HepG2 (cell line): Measurements from ENCODE around the gene MACROD2. TPM values are rescaled to one million over a fixed set of nuclear protein-coding genes. Genes with fewer than 3 reads are reported as not detected.

Experiments used
- FOXA1 ChIP-seq, 2 experiments: fragments of 450-650 bp in 1 of 2; sonication (generic) in 1 of 2; formaldehyde crosslinking in 1 of 2; IDR thresholded peaks; 2 replicates each; pipeline versions ENCODE4 v1.4.0 to v1.6.1; 2016 to 2020; ENCODE audit warnings: missing genetic modification reagents in 1 of 2
- GLI4 ChIP-seq: sonication (generic); formaldehyde crosslinking; IDR thresholded peaks from 2 replicates; pipeline ENCODE4 v1.5.1; 2020; ENCODE audit warnings: missing genetic modification reagents, mild to moderate bottlenecking, moderate library complexity, borderline replicate concordance
- MATR3 ChIP-seq: sonication (generic); formaldehyde crosslinking; IDR thresholded peaks from 2 replicates; pipeline ENCODE4 v1.4.0; 2020; ENCODE audit warnings: missing genetic modification reagents
- MIER3 ChIP-seq: IDR thresholded peaks from 2 replicates; pipeline ENCODE4 v1.6.1; 2016; ENCODE audit warnings: missing compliant biosample characterization, borderline replicate concordance
- POLR2A ChIP-seq, 2 experiments: IDR thresholded peaks; 2 replicates each; pipeline ENCODE4 v1.6.1; 2011; ENCODE audit warnings: low read depth in 2 of 2, low read length in 2 of 2, mild to moderate bottlenecking in 1 of 2, moderate library complexity in 1 of 2; ENCODE audit not compliant: insufficient read depth in 1 of 2
- SNRNP70 ChIP-seq: fragments of 200-400 bp; formaldehyde crosslinking; IDR thresholded peaks from 2 replicates; pipeline ENCODE4 v1.6.1; 2017; ENCODE audit warnings: mild to moderate bottlenecking, low read depth, low read length, moderate library complexity
- STAT5B ChIP-seq: sonication (generic); formaldehyde crosslinking; IDR thresholded peaks from 2 replicates; pipeline ENCODE4 v1.4.0; 2020; ENCODE audit warnings: missing genetic modification reagents
- TOE1 ChIP-seq: sonication (generic); formaldehyde crosslinking; IDR thresholded peaks from 2 replicates; pipeline ENCODE4 v1.4.0; 2020; ENCODE audit warnings: mild to moderate bottlenecking, missing genetic modification reagents
- TRIM24 ChIP-seq: sonication (generic); formaldehyde crosslinking; IDR thresholded peaks from 2 replicates; pipeline ENCODE4 v1.8.0; 2022; ENCODE audit warnings: mild to moderate bottlenecking, missing genetic modification reagents
- XRCC5 ChIP-seq: fragments of 200-400 bp; formaldehyde crosslinking; optimal IDR thresholded peaks from 2 replicates; pipeline ENCODE3; 2017; ENCODE audit warnings: mild to moderate bottlenecking, low read length
- YEATS2 ChIP-seq: sonication (generic); formaldehyde crosslinking; IDR thresholded peaks from 2 replicates; pipeline ENCODE4 v1.4.0; 2020; ENCODE audit warnings: missing genetic modification reagents, borderline replicate concordance
- ZNF652 ChIP-seq: IDR thresholded peaks from 2 replicates; pipeline ENCODE4 v1.6.1; 2016; ENCODE audit warnings: low read depth, borderline replicate concordance
- ZNF75D ChIP-seq: sonication (generic); formaldehyde crosslinking; IDR thresholded peaks from 2 replicates; pipeline ENCODE4 v1.8.1; 2023; ENCODE audit warnings: missing genetic modification reagents, mild to moderate bottlenecking, borderline replicate concordance
- ZNF816 ChIP-seq: sonication (generic); formaldehyde crosslinking; IDR thresholded peaks from 2 replicates; pipeline ENCODE4 v1.8.0; 2022; ENCODE audit warnings: missing genetic modification reagents, mild to moderate bottlenecking, borderline replicate concordance
- ZNF883 ChIP-seq: sonication (generic); formaldehyde crosslinking; IDR thresholded peaks from 2 replicates; pipeline ENCODE4 v1.5.1; 2020; ENCODE audit warnings: mild to moderate bottlenecking, missing genetic modification reagents; ENCODE audit errors: not compliant biosample characterization
- ZSCAN20 ChIP-seq: sonication (generic); formaldehyde crosslinking; IDR thresholded peaks from 2 replicates; pipeline ENCODE4 v1.4.0; 2020; ENCODE audit warnings: missing genetic modification reagents, mild to moderate bottlenecking, borderline replicate concordance
- polyA plus RNA-seq, 8 experiments: library from polyadenylated mRNA; depleted of rRNA in 3 of 8; stranded (reverse) in 7 of 8; unstranded in 1 of 8; fragments of >200 nt; fragmentation: Illumina TruSeq in 4 of 8; extraction: Trizol in 4 of 8; gene quantifications; 2 replicates each; pipeline versions ENCODE4 v1.2.1 to v1.2.3, GENCODE V29; 2011 to 2016; ENCODE audit warnings: low read depth in 4 of 8, missing spikeins in 1 of 8, mixed read lengths in 1 of 8; ENCODE audit not compliant: insufficient read depth in 1 of 8
- total RNA-seq, 5 experiments: library from RNA; depleted of rRNA; stranded (reverse); fragments of >200 nt; fragmentation: Illumina TruSeq; extraction: Trizol; gene quantifications; 2 replicates each; pipeline ENCODE4 v1.2.3, GENCODE V29; 2016; ENCODE audit warnings: low read depth in 1 of 5
- TF ChIP-seq, protein P1 (sequence below): sonication (generic); formaldehyde crosslinking; IDR thresholded peaks from 2 replicates; pipeline ENCODE4 v1.4.0; 2020; ENCODE audit warnings: mild to moderate bottlenecking, missing genetic modification reagents
- TF ChIP-seq, protein P2 (sequence below): sonication (generic); formaldehyde crosslinking; IDR thresholded peaks from 2 replicates; pipeline ENCODE4 v1.8.0; 2022; ENCODE audit warnings: mild to moderate bottlenecking, missing genetic modification reagents; ENCODE audit not compliant: insufficient replicate concordance

Gene MACROD2
- total and polyA plus RNA-seq, 2 of the 13 experiments (the other 11 are each of a cell fraction or from before 2014, with no cell fraction given): 0.13 to 0.51 TPM

DNA sequence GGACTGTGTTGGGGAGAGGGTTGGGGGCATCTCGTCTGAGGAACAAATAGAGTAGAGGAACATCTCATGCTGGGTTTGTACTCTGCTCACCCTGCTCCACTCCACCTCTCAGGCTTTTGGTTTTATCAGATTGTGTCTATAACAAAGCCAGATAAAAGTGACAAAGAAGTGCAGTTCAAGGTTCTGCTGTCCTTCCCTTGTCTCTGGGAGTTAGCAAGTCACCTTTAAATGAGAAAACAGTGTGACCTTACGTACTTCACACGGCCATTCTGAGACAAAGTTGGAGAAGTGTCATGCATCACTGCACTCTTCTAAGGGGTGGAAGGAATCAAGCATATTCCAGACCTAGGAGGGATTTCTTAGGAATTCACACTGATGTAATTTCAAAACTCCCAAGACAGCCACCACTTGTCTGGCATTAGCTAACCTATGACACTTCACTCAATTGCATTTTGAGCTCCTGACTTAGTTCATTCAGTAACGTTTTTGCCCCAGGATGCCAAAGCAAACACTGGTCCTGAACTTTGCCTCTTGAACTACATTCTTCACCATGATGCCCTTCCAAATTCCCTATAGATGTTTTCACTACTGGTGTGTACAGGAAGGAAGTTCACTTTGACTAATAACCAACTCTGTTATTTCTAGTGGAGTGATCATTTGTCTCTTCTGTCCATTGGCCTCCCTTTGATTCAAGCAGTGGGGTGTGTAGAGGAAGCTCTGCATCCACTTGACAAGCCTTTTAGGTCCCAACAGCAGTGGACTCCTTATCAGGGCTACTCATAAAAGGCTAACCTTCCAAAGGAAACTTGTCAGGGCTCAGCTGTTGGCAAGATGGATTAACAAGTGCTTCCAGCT lies 989.7 kb downstream of the MACROD2 start (continued):
- TF ChIP-seq GLI4 (CRISPR knock-in tag) (no peak), STAT5B (CRISPR knock-in tag) (peak; percentile 41; the same call in 1 of the 2 replicates), ZNF75D (CRISPR knock-in tag) (no peak), MIER3 (CRISPR knock-in tag) (peak; percentile 98), SNRNP70 (no peak), TOE1 (peak; percentile 69), MATR3 (CRISPR knock-in tag) (no peak), TRIM24 (CRISPR knock-in tag) (peak; percentile 77), ZNF652 (CRISPR knock-in tag) (peak; percentile 70; the same call in 1 of the 2 replicates), XRCC5 (peak; percentile 67), ZNF883 (no peak), YEATS2 (peak; percentile 83; the same call in 1 of the 2 replicates), ZNF816 (CRISPR knock-in tag) (no peak; the same call in 1 of the 2 replicates), ZSCAN20 (CRISPR knock-in tag) (no peak), POLR2A (IDR thresholded peaks at IDR 0.05; ENCODE audit: insufficient read depth in 1 of 2, low read depth in 2 of 2, low read length in 2 of 2) (peak in 1 of 2 experiments; percentile 64; a peak in 2 of 4 replicates), FOXA1 (IDR thresholded peaks at IDR 0.05) (peak; percentile 72), FOXA1 (CRISPR knock-in tag; IDR thresholded peaks at IDR 0.05) (peak; percentile 98)
- TF ChIP-seq, protein P1, sequence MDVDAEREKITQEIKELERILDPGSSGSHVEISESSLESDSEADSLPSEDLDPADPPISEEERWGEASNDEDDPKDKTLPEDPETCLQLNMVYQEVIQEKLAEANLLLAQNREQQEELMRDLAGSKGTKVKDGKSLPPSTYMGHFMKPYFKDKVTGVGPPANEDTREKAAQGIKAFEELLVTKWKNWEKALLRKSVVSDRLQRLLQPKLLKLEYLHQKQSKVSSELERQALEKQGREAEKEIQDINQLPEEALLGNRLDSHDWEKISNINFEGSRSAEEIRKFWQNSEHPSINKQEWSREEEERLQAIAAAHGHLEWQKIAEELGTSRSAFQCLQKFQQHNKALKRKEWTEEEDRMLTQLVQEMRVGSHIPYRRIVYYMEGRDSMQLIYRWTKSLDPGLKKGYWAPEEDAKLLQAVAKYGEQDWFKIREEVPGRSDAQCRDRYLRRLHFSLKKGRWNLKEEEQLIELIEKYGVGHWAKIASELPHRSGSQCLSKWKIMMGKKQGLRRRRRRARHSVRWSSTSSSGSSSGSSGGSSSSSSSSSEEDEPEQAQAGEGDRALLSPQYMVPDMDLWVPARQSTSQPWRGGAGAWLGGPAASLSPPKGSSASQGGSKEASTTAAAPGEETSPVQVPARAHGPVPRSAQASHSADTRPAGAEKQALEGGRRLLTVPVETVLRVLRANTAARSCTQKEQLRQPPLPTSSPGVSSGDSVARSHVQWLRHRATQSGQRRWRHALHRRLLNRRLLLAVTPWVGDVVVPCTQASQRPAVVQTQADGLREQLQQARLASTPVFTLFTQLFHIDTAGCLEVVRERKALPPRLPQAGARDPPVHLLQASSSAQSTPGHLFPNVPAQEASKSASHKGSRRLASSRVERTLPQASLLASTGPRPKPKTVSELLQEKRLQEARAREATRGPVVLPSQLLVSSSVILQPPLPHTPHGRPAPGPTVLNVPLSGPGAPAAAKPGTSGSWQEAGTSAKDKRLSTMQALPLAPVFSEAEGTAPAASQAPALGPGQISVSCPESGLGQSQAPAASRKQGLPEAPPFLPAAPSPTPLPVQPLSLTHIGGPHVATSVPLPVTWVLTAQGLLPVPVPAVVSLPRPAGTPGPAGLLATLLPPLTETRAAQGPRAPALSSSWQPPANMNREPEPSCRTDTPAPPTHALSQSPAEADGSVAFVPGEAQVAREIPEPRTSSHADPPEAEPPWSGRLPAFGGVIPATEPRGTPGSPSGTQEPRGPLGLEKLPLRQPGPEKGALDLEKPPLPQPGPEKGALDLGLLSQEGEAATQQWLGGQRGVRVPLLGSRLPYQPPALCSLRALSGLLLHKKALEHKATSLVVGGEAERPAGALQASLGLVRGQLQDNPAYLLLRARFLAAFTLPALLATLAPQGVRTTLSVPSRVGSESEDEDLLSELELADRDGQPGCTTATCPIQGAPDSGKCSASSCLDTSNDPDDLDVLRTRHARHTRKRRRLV: 0 out of 2 replicates have a peak, but pooled peaks have one; percentile 53
- TF ChIP-seq, protein P2, sequence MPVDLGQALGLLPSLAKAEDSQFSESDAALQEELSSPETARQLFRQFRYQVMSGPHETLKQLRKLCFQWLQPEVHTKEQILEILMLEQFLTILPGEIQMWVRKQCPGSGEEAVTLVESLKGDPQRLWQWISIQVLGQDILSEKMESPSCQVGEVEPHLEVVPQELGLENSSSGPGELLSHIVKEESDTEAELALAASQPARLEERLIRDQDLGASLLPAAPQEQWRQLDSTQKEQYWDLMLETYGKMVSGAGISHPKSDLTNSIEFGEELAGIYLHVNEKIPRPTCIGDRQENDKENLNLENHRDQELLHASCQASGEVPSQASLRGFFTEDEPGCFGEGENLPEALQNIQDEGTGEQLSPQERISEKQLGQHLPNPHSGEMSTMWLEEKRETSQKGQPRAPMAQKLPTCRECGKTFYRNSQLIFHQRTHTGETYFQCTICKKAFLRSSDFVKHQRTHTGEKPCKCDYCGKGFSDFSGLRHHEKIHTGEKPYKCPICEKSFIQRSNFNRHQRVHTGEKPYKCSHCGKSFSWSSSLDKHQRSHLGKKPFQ: peak; percentile 95
